ENCODE data around the gene SEPTIN1.
A peak's percentile ranks its signal among the peaks of the same experiment; 100 is the strongest.

The SEPTIN1 gene

GRCh38 chr16:30382111-30382881, at the start of gene SEPTIN1:
Gene SEPTIN1 (minus strand): TSS chr16:30382561. CDS start chr16:30382542, 19 bp downstream.
- TF ChIP-seq GATA1 (IDR thresholded peaks at IDR 0.05; ENCODE audit: low read depth, low read length) (no peak), POLR2A (IDR thresholded peaks at IDR 0.05; ENCODE audit: low read length) (peak; percentile 22)
- no peak for DNase-seq

- no peak for TF ChIP-seq POLR2A (IDR thresholded peaks at IDR 0.05; ENCODE audit: low read length)
- TF ChIP-seq GATA1 (IDR thresholded peaks at IDR 0.05; ENCODE audit: low read depth, low read length), result no peak
- no peak for DNase-seq
Measured at GRCh38 chr16:30430428-30430970, 48.1 kb upstream of the SEPTIN1 start.

GRCh38 chr16:30429678-30430427, 47.5 kb upstream of the SEPTIN1 start, which contains the start of gene DCTPP1:
Gene DCTPP1 (minus strand): TSS chr16:30430030. CDS start chr16:30429980, 50 bp downstream.
- TF ChIP-seq POLR2A (IDR thresholded peaks at IDR 0.05; ENCODE audit: low read length), result peak; percentile 71
- TF ChIP-seq GATA1 (IDR thresholded peaks at IDR 0.05; ENCODE audit: low read depth, low read length), result no peak
- DNase-seq, result peak; percentile 98 to 99

GRCh38 chr16:30429418-30429677, 47.0 kb upstream of the SEPTIN1 start:
- DNase-seq, result no peak
- TF ChIP-seq GATA1 (IDR thresholded peaks at IDR 0.05; ENCODE audit: low read depth, low read length), result no peak
- no peak for TF ChIP-seq POLR2A (IDR thresholded peaks at IDR 0.05; ENCODE audit: low read length)

- TF ChIP-seq GATA1 (IDR thresholded peaks at IDR 0.05; ENCODE audit: low read depth, low read length), result no peak
- no peak for TF ChIP-seq POLR2A (IDR thresholded peaks at IDR 0.05; ENCODE audit: low read length)
- no peak for DNase-seq
Measured at GRCh38 chr16:30428055-30428454, 45.7 kb upstream of the SEPTIN1 start.

- TF ChIP-seq GATA1 (IDR thresholded peaks at IDR 0.05; ENCODE audit: low read depth, low read length) (no peak), POLR2A (IDR thresholded peaks at IDR 0.05; ENCODE audit: low read length) (no peak)
- DNase-seq, result no peak
Measured at GRCh38 chr16:30421010-30421409, 38.6 kb upstream of the SEPTIN1 start.

- no peak for TF ChIP-seq GATA1 (IDR thresholded peaks at IDR 0.05; ENCODE audit: low read depth, low read length)
- no peak for TF ChIP-seq POLR2A (IDR thresholded peaks at IDR 0.05; ENCODE audit: low read length)
- DNase-seq, result no peak
Measured at GRCh38 chr16:30418350-30419181, 36.2 kb upstream of the SEPTIN1 start.

- TF ChIP-seq GATA1 (IDR thresholded peaks at IDR 0.05; ENCODE audit: low read depth, low read length) (no peak), POLR2A (IDR thresholded peaks at IDR 0.05; ENCODE audit: low read length) (peak; percentile 78)
- DNase-seq, result peak; percentile 93 to 96
Measured at GRCh38 chr16:30417529-30418349, 35.4 kb upstream of the SEPTIN1 start.

GRCh38 chr16:30416624-30417528, 34.5 kb upstream of the SEPTIN1 start:
- TF ChIP-seq GATA1 (IDR thresholded peaks at IDR 0.05; ENCODE audit: low read depth, low read length), result no peak
- TF ChIP-seq POLR2A (IDR thresholded peaks at IDR 0.05; ENCODE audit: low read length), result no peak
- no peak for DNase-seq

- no peak for DNase-seq
- TF ChIP-seq POLR2A (IDR thresholded peaks at IDR 0.05; ENCODE audit: low read length) (no peak), GATA1 (IDR thresholded peaks at IDR 0.05; ENCODE audit: low read depth, low read length) (no peak)
Measured at GRCh38 chr16:30416047-30416603, 33.8 kb upstream of the SEPTIN1 start.

GRCh38 chr16:30414159-30414558, 31.8 kb upstream of the SEPTIN1 start:
- DNase-seq, result no peak
- TF ChIP-seq GATA1 (IDR thresholded peaks at IDR 0.05; ENCODE audit: low read depth, low read length), result no peak
- no peak for TF ChIP-seq POLR2A (IDR thresholded peaks at IDR 0.05; ENCODE audit: low read length)

Measured in erythroblast (primary cell).